HCT116 (cell line): ENCODE measurements around the gene ACAT2.

Source experiments
- CBX3 ChIP-seq: IDR thresholded peaks from 2 replicates; pipeline ENCODE4 v1.6.1; 2012; ENCODE audit warnings: low read depth
- EGR1 ChIP-seq: IDR thresholded peaks from 2 replicates; pipeline ENCODE4 v1.6.1; 2012; ENCODE audit warnings: low read depth
- FOSL1 ChIP-seq: IDR thresholded peaks from 2 replicates; pipeline ENCODE4 v1.6.1; 2012; ENCODE audit warnings: low read depth
- POLR2A ChIP-seq: IDR thresholded peaks from 2 replicates; pipeline ENCODE4 v1.7.0; 2011; ENCODE audit warnings: borderline replicate concordance; ENCODE audit not compliant: insufficient read depth, insufficient read length; ENCODE audit errors: extremely low read depth
- POLR2AphosphoS5 ChIP-seq: IDR thresholded peaks from 2 replicates; pipeline ENCODE4 v1.6.1; 2011; ENCODE audit warnings: mild to moderate bottlenecking, low read depth, low read length, moderate library complexity
- TF ChIP-seq, protein P1 (sequence below), 3 experiments: fragments of 200-600 bp in 1 of 3; sonication (generic) in 1 of 3; IDR thresholded peaks in 2 of 3; conservative IDR thresholded peaks in 1 of 3; 2 replicates each; pipeline ENCODE4 v1.5.1; 2012 to 2017; ENCODE audit warnings: low read depth in 2 of 3, low read length in 2 of 3, antibody characterized with exemption in 1 of 3, borderline replicate concordance in 1 of 3, control low read depth in 1 of 3, mild to moderate bottlenecking in 1 of 3, mixed read lengths in 1 of 3, mixed run types in 1 of 3, moderate library complexity in 1 of 3; ENCODE audit not compliant: insufficient read depth in 1 of 3
- TF ChIP-seq, protein P2 (sequence below): IDR thresholded peaks from 2 replicates; pipeline ENCODE4 v1.6.1; 2012
- TF ChIP-seq, protein P3 (sequence below): IDR thresholded peaks from 2 replicates; pipeline ENCODE4 v1.6.1; 2012; ENCODE audit warnings: low read depth

DNA sequence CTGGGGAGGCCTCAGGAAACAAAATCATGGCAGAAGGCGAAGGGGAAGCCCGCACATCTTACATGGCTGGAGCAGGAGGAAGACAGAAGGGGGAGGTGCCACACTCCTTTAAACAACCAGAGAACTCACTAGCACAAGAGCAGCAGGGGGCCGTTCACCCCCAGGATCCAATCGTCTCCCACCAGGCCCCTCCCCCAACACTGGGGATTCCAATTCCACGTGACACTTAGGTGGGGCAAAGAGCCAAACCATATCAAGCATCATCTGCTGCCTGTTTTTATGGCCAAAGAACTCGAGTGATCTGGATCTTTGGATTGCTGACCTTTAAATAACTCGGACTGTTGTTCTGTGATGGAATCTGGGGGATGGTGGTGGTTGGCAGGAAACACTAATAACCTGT, 66.2 kb downstream of the ACAT2 start:
- TF ChIP-seq POLR2A, result no peak
- TF ChIP-seq, protein P1, sequence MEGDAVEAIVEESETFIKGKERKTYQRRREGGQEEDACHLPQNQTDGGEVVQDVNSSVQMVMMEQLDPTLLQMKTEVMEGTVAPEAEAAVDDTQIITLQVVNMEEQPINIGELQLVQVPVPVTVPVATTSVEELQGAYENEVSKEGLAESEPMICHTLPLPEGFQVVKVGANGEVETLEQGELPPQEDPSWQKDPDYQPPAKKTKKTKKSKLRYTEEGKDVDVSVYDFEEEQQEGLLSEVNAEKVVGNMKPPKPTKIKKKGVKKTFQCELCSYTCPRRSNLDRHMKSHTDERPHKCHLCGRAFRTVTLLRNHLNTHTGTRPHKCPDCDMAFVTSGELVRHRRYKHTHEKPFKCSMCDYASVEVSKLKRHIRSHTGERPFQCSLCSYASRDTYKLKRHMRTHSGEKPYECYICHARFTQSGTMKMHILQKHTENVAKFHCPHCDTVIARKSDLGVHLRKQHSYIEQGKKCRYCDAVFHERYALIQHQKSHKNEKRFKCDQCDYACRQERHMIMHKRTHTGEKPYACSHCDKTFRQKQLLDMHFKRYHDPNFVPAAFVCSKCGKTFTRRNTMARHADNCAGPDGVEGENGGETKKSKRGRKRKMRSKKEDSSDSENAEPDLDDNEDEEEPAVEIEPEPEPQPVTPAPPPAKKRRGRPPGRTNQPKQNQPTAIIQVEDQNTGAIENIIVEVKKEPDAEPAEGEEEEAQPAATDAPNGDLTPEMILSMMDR (IDR thresholded peaks at IDR 0.05 in 2 of 3, conservative IDR thresholded peaks at IDR 0.05 in 1 of 3; ENCODE audit: borderline replicate concordance in 1 of 3, insufficient read depth in 1 of 3, low read depth in 2 of 3, low read length in 2 of 3), result no peak
- TF ChIP-seq EGR1, result no peak
- TF ChIP-seq, protein P2, sequence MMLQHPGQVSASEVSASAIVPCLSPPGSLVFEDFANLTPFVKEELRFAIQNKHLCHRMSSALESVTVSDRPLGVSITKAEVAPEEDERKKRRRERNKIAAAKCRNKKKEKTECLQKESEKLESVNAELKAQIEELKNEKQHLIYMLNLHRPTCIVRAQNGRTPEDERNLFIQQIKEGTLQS, result no peak
- no peak for TF ChIP-seq FOSL1
- no peak for TF ChIP-seq POLR2AphosphoS5
- no peak for TF ChIP-seq CBX3
- TF ChIP-seq, protein P3, sequence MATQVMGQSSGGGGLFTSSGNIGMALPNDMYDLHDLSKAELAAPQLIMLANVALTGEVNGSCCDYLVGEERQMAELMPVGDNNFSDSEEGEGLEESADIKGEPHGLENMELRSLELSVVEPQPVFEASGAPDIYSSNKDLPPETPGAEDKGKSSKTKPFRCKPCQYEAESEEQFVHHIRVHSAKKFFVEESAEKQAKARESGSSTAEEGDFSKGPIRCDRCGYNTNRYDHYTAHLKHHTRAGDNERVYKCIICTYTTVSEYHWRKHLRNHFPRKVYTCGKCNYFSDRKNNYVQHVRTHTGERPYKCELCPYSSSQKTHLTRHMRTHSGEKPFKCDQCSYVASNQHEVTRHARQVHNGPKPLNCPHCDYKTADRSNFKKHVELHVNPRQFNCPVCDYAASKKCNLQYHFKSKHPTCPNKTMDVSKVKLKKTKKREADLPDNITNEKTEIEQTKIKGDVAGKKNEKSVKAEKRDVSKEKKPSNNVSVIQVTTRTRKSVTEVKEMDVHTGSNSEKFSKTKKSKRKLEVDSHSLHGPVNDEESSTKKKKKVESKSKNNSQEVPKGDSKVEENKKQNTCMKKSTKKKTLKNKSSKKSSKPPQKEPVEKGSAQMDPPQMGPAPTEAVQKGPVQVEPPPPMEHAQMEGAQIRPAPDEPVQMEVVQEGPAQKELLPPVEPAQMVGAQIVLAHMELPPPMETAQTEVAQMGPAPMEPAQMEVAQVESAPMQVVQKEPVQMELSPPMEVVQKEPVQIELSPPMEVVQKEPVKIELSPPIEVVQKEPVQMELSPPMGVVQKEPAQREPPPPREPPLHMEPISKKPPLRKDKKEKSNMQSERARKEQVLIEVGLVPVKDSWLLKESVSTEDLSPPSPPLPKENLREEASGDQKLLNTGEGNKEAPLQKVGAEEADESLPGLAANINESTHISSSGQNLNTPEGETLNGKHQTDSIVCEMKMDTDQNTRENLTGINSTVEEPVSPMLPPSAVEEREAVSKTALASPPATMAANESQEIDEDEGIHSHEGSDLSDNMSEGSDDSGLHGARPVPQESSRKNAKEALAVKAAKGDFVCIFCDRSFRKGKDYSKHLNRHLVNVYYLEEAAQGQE, result no peak
